ENCODE data around the gene KRTAP9-2. TPM values are rescaled to one million over a fixed set of nuclear protein-coding genes. Genes with fewer than 3 reads are reported as not detected.
"Not testable (repeated sequence)": the region's sequence is repeated elsewhere in the genome, so short reads cannot be mapped to it uniquely, and the experiment has no call there.

Gene KRTAP9-2
- total RNA-seq, 2 donors from 2014 or later, result not detected

- no peak for ATAC-seq
- Histone ChIP-seq H3K4me3 (no peak overlapping the region), H3K27ac (no peak overlapping the region), H3K36me3 (replicated peaks in 1 of 2; ENCODE audit: insufficient read depth in 1 of 2, low read depth in 2 of 2) (no peaks in the 10 kb centered on the region), H3K9me3 (no peaks in the 10 kb centered on the region), H3K4me1 (no peaks in the 10 kb centered on the region), H3K27me3 (no peaks in the 10 kb centered on the region)
- 36 to 63% methylated on average over 1 of the region's 1 CpG for WGBS, 2 donors
- intact Hi-C loops (cut with DNase I), result no loop called here
- no peak for TF ChIP-seq POLR2A (IDR thresholded peaks at IDR 0.05)
- TF ChIP-seq CTCF (IDR thresholded peaks at IDR 0.05), result no peak
- no peak for DNase-seq
These were observed 10.8 kb upstream of the KRTAP9-2 start for GRCh38 chr17:41215681-41216080.

GRCh38 chr17:41223821-41224220 lies 2.6 kb upstream of the KRTAP9-2 start:
- no peaks in the 10 kb centered on the region for H3K36me3 ChIP-seq (replicated peaks in 1 of 2; ENCODE audit: insufficient read depth in 1 of 2, low read depth in 2 of 2)
- H3K9me3 ChIP-seq, result no peaks in the 10 kb centered on the region
- no peak overlapping the region for H3K4me3 ChIP-seq
- H3K4me1 ChIP-seq, result no peaks in the 10 kb centered on the region
- ATAC-seq, result no peak
- WGBS, 2 donors, result 56 to 64% methylated on average over 2 of the region's 2 CpGs
- TF ChIP-seq POLR2A (IDR thresholded peaks at IDR 0.05) (no peak), CTCF (IDR thresholded peaks at IDR 0.05) (no peak)
- intact Hi-C loops (cut with DNase I), result no loop called here
- DNase-seq, result no peak
- peaks cover 0 to 4% of the 10 kb centered on the region in 2 donors for H3K27me3 ChIP-seq
- no peak overlapping the region for H3K27ac ChIP-seq

DNA sequence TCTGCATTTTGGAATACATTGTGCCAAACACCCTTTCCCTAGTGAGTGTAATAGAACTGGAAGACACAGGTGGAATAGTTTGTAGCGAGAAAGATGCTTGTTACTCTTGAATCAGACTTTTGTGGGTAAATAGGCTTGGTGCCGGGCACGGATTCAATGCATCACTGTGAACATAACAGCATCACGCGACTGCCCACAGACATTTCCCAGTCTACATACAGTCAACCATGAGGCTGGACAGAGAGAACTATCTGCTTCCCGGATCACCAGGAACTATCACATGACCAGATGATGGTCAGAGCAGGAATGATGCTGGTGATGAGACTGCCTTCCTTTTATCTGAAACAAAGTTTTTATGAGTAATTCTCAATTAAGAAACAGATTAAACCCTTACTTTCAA lies 397 bp upstream of the KRTAP9-2 start:
- no peak for ATAC-seq
- WGBS, 2 donors, result 74 to 82% methylated on average over 6 of the region's 6 CpGs

DNA sequence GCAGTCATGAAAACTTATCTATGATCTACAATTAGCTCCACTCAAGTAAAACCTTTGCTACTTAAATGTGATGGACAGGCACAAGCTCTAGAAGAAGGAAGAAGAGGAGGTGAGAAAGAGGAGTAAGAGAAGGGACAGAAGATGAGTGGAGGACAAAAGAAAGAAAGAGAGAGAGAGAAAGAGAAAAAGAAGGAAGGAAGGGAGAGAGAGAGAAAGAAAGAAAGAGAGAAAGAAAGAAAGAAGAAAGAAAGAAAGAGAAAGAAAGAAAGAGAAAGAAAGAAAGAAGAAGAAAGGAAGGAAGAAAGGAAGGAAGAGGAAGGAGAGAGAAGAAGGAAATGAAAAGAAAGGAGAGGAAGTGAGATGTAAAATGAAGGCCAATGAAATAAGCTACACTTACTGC lies 3.6 kb downstream of the KRTAP9-2 start:
- H3K27me3 ChIP-seq, result no peaks in the 10 kb centered on the region
- H3K4me3 ChIP-seq, result no peak overlapping the region
- H3K9me3 ChIP-seq, result no peaks in the 10 kb centered on the region
- H3K36me3 ChIP-seq (replicated peaks in 1 of 2; ENCODE audit: insufficient read depth in 1 of 2, low read depth in 2 of 2), result no peaks in the 10 kb centered on the region
- H3K27ac ChIP-seq, result no peak overlapping the region
- ATAC-seq (no peak), DNase-seq (no peak)
- intact Hi-C loops (cut with DNase I), result no loop called here
- H3K4me1 ChIP-seq, result no peaks in the 10 kb centered on the region
- TF ChIP-seq POLR2A (IDR thresholded peaks at IDR 0.05), result no peak
- no peak for TF ChIP-seq CTCF (IDR thresholded peaks at IDR 0.05)

More for the DNA sequence above, 397 bp upstream of the KRTAP9-2 start:
- intact Hi-C loops (cut with DNase I), result no loop called here
- Histone ChIP-seq H3K27me3 (peaks cover 0 to 3% of the 10 kb centered on the region in 2 donors), H3K9me3 (no peaks in the 10 kb centered on the region), H3K27ac (no peak overlapping the region), H3K36me3 (replicated peaks in 1 of 2; ENCODE audit: insufficient read depth in 1 of 2, low read depth in 2 of 2) (no peaks in the 10 kb centered on the region), H3K4me1 (no peaks in the 10 kb centered on the region), H3K4me3 (no peak overlapping the region)
- TF ChIP-seq CTCF (IDR thresholded peaks at IDR 0.05), result no peak
- no peak for TF ChIP-seq POLR2A (IDR thresholded peaks at IDR 0.05)
- no peak for DNase-seq

DNA sequence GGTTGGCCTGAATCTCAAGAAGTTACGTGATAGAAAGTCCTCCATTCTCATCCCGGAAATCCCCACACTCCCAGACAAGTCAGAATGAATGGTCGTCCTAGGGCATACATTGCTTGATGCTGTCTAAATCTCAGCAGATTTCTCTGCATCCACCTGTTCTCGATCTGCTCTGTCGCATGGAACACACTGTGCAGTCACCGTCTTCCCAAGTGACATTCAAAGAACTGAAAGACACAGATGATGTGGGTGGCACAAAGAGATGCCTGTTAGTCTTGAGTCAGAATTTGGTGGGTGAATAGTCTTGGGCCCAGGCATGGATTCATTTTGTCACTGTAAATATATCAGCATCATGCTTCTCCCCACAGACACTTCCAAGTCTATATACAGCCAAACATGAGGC lies 5.3 kb downstream of the KRTAP9-2 start:
- intact Hi-C loops (cut with DNase I), result no loop called here
- WGBS, 2 donors, result 65 to 72% methylated on average over 6 of the region's 6 CpGs

DNA sequence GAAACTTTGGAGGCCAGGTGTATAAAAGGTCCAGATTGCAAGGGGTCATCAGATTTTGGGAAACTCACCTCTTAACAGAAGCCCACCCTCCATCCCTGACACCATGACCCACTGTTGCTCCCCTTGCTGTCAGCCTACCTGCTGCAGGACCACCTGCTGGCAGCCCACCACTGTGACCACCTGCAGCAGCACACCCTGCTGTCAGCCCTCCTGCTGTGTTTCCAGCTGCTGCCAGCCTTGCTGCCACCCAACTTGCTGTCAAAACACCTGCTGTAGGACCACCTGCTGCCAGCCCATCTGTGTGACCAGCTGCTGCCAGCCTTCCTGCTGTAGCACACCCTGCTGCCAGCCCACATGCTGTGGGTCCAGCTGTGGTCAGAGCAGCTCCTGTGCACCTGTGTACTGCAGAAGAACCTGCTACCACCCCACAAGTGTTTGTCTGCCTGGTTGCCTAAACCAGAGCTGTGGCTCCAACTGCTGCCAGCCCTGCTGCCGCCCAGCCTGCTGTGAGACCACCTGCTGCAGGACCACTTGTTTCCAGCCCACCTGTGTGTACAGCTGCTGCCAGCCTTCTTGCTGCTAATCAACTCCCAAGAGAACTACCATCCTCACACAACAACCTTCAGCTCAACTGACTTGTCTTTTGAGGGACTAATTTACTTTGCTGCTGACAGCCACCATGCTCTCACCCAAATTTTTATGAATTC lies 6.1 kb downstream of the KRTAP9-2 start, which contains the start of gene KRTAP9-3:
Gene KRTAP9-3 (plus strand): TSS at position 51 of the 707 bp plus-strand sequence. CDS start 53 bp downstream, at position 104.
- H3K27ac ChIP-seq; H3K4me3 ChIP-seq; H3K4me1 ChIP-seq; H3K27me3 ChIP-seq; intact Hi-C loops (cut with DNase I); DNase-seq; ATAC-seq; H3K36me3 ChIP-seq (replicated peaks in 1 of 2; ENCODE audit: insufficient read depth in 1 of 2, low read depth in 2 of 2); H3K9me3 ChIP-seq: not testable (repeated sequence)
- 30 to 50% methylated on average over 1 of the region's 1 CpG for WGBS, 2 donors

More for the DNA sequence above, 5.3 kb downstream of the KRTAP9-2 start:
- DNase-seq (no peak), ATAC-seq (no peak)
- Histone ChIP-seq H3K4me3 (no peak overlapping the region), H3K9me3 (no peaks in the 10 kb centered on the region), H3K27me3 (no peaks in the 10 kb centered on the region), H3K4me1 (no peaks in the 10 kb centered on the region), H3K36me3 (replicated peaks in 1 of 2; ENCODE audit: insufficient read depth in 1 of 2, low read depth in 2 of 2) (no peaks in the 10 kb centered on the region), H3K27ac (no peak overlapping the region)
- TF ChIP-seq CTCF (IDR thresholded peaks at IDR 0.05) (no peak), POLR2A (IDR thresholded peaks at IDR 0.05) (no peak)

- 52 to 70% methylated on average over 4 of the region's 4 CpGs for WGBS, 2 donors
- H3K9me3 ChIP-seq; H3K27me3 ChIP-seq; H3K4me1 ChIP-seq; H3K36me3 ChIP-seq (replicated peaks in 1 of 2; ENCODE audit: insufficient read depth in 1 of 2, low read depth in 2 of 2); ATAC-seq; intact Hi-C loops (cut with DNase I); H3K4me3 ChIP-seq; DNase-seq; H3K27ac ChIP-seq: not testable (repeated sequence)
These were observed 10.7 kb downstream of the KRTAP9-2 start for GRCh38 chr17:41237116-41237515.

Data from body of pancreas (tissue), 4 donors.